Ureter (tissue), 1 donor: ENCODE results near the gene PRKN. TPM values are rescaled to one million over a fixed set of nuclear protein-coding genes. Genes with fewer than 3 reads are reported as not detected.
"Not testable (repeated sequence)": the region's sequence is repeated elsewhere in the genome, so short reads cannot be mapped to it uniquely, and the experiment has no call there.

Experiments used
- DNase-seq: peaks from one replicate; pipeline ENCODE4 v3.0.0-alpha.2; 2020; ENCODE audit warnings: low spot score
- total RNA-seq: library from RNA; stranded (reverse); gene quantifications from one replicate; pipeline ENCODE4 v1.2.4, GENCODE V29; 2023
- donor health status: DM: yes; HTN: yes; CAD: no.

The PRKN gene
- total RNA-seq, 1 donor from 2014 or later = 12.1 TPM

- DNase-seq = no peak
Observed at GRCh38 chr6:161847628-161848027, 879.9 kb downstream of the PRKN start.

DNA sequence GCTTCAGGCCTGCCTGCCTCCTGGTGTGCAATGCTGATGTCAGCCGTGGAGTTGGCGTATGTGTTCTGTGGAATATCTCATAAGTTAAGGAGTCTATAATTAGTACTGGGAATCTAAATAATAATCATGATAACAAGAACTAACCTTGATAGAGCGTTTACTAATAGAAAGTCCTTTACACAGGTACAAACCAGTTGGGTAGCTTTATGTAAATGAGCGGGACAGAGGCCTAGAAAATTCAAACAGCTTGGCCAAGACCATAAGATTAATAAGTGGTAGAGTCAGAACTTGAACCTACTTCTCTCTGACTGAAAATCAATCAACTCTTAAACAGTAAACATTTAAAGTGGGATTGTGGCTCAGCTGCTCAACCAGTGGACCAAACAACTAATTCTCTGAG lies 882.8 kb downstream of the PRKN start:
- no peak for DNase-seq

- no peak for DNase-seq
Observed at GRCh38 chr6:161843066-161843465, 884.5 kb downstream of the PRKN start.

- no peak for DNase-seq
Observed at GRCh38 chr6:161840380-161840779, 887.2 kb downstream of the PRKN start.

GRCh38 chr6:161838306-161839035 lies 889.1 kb downstream of the PRKN start:
- DNase-seq = no peak

GRCh38 chr6:161837854-161838253 lies 889.7 kb downstream of the PRKN start:
- no peak for DNase-seq

GRCh38 chr6:161837449-161837735 lies 890.2 kb downstream of the PRKN start:
- no peak for DNase-seq

- DNase-seq = no peak
Observed at GRCh38 chr6:161836643-161837448, 890.7 kb downstream of the PRKN start.

GRCh38 chr6:161835500-161836215 lies 891.9 kb downstream of the PRKN start:
- DNase-seq = no peak

- DNase-seq = no peak
Observed at GRCh38 chr6:161834426-161834825, 893.1 kb downstream of the PRKN start.

- no peak for DNase-seq
Observed at GRCh38 chr6:161833099-161833860, 894.3 kb downstream of the PRKN start.

- DNase-seq = no peak
Observed at GRCh38 chr6:161832622-161833021, 894.9 kb downstream of the PRKN start.

DNA sequence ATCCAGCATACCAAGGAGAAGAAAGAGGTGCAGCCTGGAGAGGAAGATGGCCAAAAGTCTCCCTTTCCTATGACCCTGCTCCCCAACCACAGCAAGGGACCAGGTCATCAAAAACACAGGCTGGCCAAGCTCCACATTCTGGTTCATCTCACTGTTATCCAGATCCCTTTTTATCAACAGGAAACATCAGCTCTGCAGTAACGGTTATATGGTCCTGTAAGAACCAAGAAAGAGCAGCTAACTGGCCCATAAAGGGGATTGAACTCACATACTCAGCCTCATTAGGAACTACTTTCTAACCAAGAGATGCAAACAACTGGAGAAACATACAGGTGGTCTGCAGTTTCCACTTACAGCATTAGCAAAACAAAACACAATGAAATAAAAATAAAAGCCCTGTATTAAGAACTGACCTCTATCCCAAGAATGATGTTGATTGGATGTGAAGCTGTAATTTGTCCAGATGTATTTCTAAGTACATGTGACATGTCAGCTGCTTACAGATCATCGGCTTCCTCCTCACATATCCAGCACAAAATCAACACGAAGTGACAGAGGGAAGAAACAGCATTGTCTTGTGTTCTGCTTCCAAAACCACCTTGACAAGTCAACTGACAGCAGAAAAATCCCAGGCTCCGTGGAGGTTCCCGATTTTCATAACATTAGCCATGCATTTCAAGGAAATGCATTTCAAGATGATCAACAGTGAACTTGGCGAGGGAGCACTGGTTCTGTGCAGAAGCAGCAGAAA lies 896.5 kb downstream of the PRKN start:
- no peak for DNase-seq

- DNase-seq = no peak
Observed at GRCh38 chr6:161829291-161829729, 898.3 kb downstream of the PRKN start.

GRCh38 chr6:161828355-161828754 lies 899.2 kb downstream of the PRKN start:
- no peak for DNase-seq

DNA sequence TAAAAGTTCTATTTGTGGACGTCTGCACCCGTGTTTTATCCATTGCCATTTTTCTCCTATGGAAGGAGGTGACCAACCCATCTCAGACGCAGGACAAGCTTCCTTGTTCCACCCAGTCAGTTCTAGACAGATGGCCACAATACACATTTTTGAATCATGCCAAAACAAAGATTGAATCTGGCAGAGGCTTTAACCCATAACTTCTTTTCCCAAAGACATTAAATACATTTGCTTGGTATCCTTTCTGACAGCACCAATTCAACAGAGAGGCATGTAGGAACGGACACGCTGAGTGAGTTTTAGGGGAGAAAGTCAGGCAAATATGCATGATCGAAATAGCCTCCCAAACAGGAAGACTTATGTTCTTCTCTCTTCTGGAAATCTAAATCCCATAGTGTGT lies 901.1 kb downstream of the PRKN start:
- DNase-seq = no peak

GRCh38 chr6:161822204-161822603 lies 905.4 kb downstream of the PRKN start:
- DNase-seq = not testable (repeated sequence)

DNA sequence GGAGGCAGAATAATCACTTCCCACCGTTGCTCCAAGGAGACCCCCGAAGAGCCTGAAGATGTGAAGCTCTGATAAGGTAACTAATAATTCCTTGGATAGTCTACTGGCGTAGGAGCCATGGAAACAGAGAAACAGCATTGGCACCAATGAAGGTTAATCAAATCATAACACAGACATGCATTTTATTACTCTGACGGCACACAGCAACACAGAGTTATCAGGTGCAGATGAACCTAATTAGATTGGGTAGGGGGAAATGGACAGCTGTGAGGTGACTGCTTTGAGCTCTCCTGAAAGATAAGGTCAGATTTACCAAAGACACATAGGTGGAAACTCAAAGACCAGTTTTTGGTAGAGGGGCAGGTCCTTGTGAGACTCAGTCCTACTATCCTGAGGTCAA lies 909.7 kb downstream of the PRKN start:
- no peak for DNase-seq

GRCh38 chr6:161815965-161816364 lies 911.6 kb downstream of the PRKN start:
- no peak for DNase-seq

GRCh38 chr6:161813156-161813555 lies 914.4 kb downstream of the PRKN start:
- no peak for DNase-seq

GRCh38 chr6:161809971-161810370 lies 917.6 kb downstream of the PRKN start:
- DNase-seq = no peak
